Lower leg skin (tissue), 4 donors: ENCODE results near the gene ACTRT2. TPM values are rescaled to one million over a fixed set of nuclear protein-coding genes. Genes with fewer than 3 reads are reported as not detected.

Experiments used
- DNase-seq, 2 donors: peaks; one replicate each; pipeline ENCODE4 v3.0.0-alpha.2; 2019; ENCODE audit warnings: low spot score in 2 of 2
- H3K4me3 ChIP-seq: fragments of 200-600 bp; sonication (generic); 2 replicates; pipeline ENCODE4 v1.5.1; 2017; ENCODE audit warnings: mild to moderate bottlenecking, low read depth; ENCODE audit not compliant: poor library complexity, severe bottlenecking
- POLR2A ChIP-seq, 2 donors: fragments of 450-650 bp; IDR thresholded peaks; one replicate each; pipeline ENCODE4 v1.6.1; 2016 to 2017; ENCODE audit warnings: antibody characterized with exemption in 2 of 2, mild to moderate bottlenecking in 1 of 2, moderate library complexity in 1 of 2
- WGBS, 2 donors: methylation state at CpG; one replicate each; pipeline ENCODE4 v1.1.5; 2018; 5-methylcytosine and 5-hydroxymethylcytosine counted together
- intact Hi-C: fragments of 100-400 bp; cut with DNase I; formaldehyde crosslinking; loops from one replicate; pipeline ENCODE4 v1.15.0; 2023; ENCODE audit warnings: low total_unique reads
- total RNA-seq, 4 donors: library from RNA; depleted of rRNA; stranded (reverse); fragments of >200 nt; gene quantifications; one replicate each; pipeline ENCODE4 v1.1.0, GENCODE V29; 2016
- TF ChIP-seq, protein P1 (sequence below), 3 donors: fragments of 450-650 bp; IDR thresholded peaks; one replicate each; pipeline ENCODE4 v1.5.1; 2016; ENCODE audit warnings: antibody characterized with exemption in 3 of 3, mild to moderate bottlenecking in 3 of 3, moderate library complexity in 2 of 3

Gene ACTRT2
- total RNA-seq, 4 donors from 2014 or later, result not detected

DNA sequence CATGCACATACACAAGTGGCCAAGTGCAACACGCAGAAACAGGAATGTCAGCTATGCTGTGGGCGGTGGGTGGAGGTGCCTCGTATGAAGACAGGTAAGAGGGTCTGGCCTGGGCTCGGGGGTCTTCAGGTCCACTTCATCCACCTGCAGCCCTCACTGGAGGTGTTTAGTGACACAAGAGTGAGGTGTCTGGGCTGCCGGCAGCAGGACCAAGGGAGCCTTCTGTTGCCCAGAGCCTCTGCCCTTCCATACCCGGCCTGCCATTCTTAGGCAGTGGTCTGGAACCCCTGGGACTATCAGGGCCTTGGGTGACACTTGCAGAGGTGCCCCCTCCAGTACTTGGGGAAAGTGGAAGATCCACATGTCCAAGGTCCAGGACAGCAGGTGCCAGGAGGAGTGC lies 21.7 kb upstream of the ACTRT2 start:
- DNase-seq, result peak in 1 of 2 donors; percentile 70
- H3K4me3 ChIP-seq, result no peak overlapping the region
- 55 to 58% methylated on average over 6 of the region's 6 CpGs for WGBS, 2 donors
- no peak for TF ChIP-seq POLR2A (IDR thresholded peaks at IDR 0.05)
- TF ChIP-seq, protein P1, sequence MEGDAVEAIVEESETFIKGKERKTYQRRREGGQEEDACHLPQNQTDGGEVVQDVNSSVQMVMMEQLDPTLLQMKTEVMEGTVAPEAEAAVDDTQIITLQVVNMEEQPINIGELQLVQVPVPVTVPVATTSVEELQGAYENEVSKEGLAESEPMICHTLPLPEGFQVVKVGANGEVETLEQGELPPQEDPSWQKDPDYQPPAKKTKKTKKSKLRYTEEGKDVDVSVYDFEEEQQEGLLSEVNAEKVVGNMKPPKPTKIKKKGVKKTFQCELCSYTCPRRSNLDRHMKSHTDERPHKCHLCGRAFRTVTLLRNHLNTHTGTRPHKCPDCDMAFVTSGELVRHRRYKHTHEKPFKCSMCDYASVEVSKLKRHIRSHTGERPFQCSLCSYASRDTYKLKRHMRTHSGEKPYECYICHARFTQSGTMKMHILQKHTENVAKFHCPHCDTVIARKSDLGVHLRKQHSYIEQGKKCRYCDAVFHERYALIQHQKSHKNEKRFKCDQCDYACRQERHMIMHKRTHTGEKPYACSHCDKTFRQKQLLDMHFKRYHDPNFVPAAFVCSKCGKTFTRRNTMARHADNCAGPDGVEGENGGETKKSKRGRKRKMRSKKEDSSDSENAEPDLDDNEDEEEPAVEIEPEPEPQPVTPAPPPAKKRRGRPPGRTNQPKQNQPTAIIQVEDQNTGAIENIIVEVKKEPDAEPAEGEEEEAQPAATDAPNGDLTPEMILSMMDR (IDR thresholded peaks at IDR 0.05), result no peak
- intact Hi-C loops, result no loop called here

DNA sequence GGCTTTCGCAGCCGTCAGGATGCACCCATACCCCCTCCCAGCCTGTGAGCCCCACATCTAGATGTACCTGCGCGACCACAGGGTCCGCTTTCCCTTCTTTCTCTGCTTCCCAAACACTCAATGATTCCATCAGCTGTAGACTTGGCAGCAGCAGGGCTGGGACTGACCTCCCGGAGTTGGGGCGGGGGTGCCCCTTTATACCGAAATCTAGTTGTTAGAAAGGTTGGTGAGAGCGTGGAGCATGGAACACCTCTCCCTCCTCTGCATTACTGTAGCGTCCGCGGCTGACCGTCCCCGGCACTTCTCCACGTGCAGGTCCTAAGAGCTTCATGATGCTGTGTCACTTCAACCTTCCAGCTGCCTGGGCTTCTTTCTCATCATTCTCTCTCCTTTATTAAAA lies 21.1 kb upstream of the ACTRT2 start:
- intact Hi-C loops, result no loop called here
- WGBS, 2 donors, result 88% methylated on average over 15 of the region's 15 CpGs
- TF ChIP-seq POLR2A (IDR thresholded peaks at IDR 0.05), result no peak
- TF ChIP-seq, protein P1 (IDR thresholded peaks at IDR 0.05), result no peak
- DNase-seq, result peak in 1 of 2 donors; percentile 73
- H3K4me3 ChIP-seq, result no peak overlapping the region

- 70 to 72% methylated on average over 18 to 20 of the region's 20 CpGs for WGBS, 2 donors
- H3K4me3 ChIP-seq, result no peak overlapping the region
- DNase-seq, result peak in 1 of 2 donors; percentile 70
- intact Hi-C loops, result no loop called here
- TF ChIP-seq, protein P1 (IDR thresholded peaks at IDR 0.05), result no peak
- no peak for TF ChIP-seq POLR2A (IDR thresholded peaks at IDR 0.05)
Measured at GRCh38 chr1:3000671-3001470, 20.4 kb upstream of the ACTRT2 start.

GRCh38 chr1:3001471-3002348 lies 19.6 kb upstream of the ACTRT2 start:
- intact Hi-C loops, result no loop called here
- TF ChIP-seq, protein P1 (IDR thresholded peaks at IDR 0.05), result no peak
- no peak for TF ChIP-seq POLR2A (IDR thresholded peaks at IDR 0.05)
- DNase-seq, result peak in 1 of 2 donors; percentile 84
- no peak overlapping the region for H3K4me3 ChIP-seq
- 84 to 87% methylated on average over 39 to 44 of the region's 47 CpGs for WGBS, 2 donors

GRCh38 chr1:3002349-3003038 lies 18.8 kb upstream of the ACTRT2 start:
- 86 to 89% methylated on average over 19 to 23 of the region's 23 CpGs for WGBS, 2 donors
- no peak for TF ChIP-seq POLR2A (IDR thresholded peaks at IDR 0.05)
- TF ChIP-seq, protein P1 (IDR thresholded peaks at IDR 0.05), result no peak
- peak in 1 of 2 donors; percentile 75 for DNase-seq
- intact Hi-C loops, result no loop called here
- no peak overlapping the region for H3K4me3 ChIP-seq
